ENCODE results near the gene SUGCT. TPM values are rescaled to one million over a fixed set of nuclear protein-coding genes. Genes with fewer than 3 reads are reported as not detected.

SUGCT gene
- total and polyA plus RNA-seq, 2 of the 13 experiments (the other 11 are each of a cell fraction or from before 2014, with no cell fraction given): 10.1 to 22.2 TPM

- TF ChIP-seq MYPOP (CRISPR knock-in tag; IDR thresholded peaks at IDR 0.05): no peak
- no peak for TF ChIP-seq GPBP1L1 (CRISPR knock-in tag; IDR thresholded peaks at IDR 0.05)
- no peak for TF ChIP-seq ZNF33B (CRISPR knock-in tag; IDR thresholded peaks at IDR 0.05)
- TF ChIP-seq TERF1 (CRISPR knock-in tag; IDR thresholded peaks at IDR 0.05): no peak
Observed at GRCh38 chr7:40202851-40203250, 68.0 kb downstream of the SUGCT start (continued).

GRCh38 chr7:40204581-40204980 is 69.8 kb downstream of the SUGCT start:
- TF ChIP-seq ZIK1 (CRISPR knock-in tag; IDR thresholded peaks at IDR 0.05; ENCODE audit: borderline replicate concordance, low read depth) (no peak), ARNT (IDR thresholded peaks at IDR 0.05) (no peak), ZNF3 (CRISPR knock-in tag; IDR thresholded peaks at IDR 0.05) (no peak), MYNN (CRISPR knock-in tag; IDR thresholded peaks at IDR 0.05; ENCODE audit: low read depth) (no peak), ZBTB46 (CRISPR knock-in tag; IDR thresholded peaks at IDR 0.05; ENCODE audit: borderline replicate concordance) (no peak), ADNP (CRISPR knock-in tag; IDR thresholded peaks at IDR 0.05) (no peak), PBX3 (CRISPR knock-in tag; IDR thresholded peaks at IDR 0.05; ENCODE audit: borderline replicate concordance) (no peak), RFXAP (CRISPR knock-in tag; IDR thresholded peaks at IDR 0.05; ENCODE audit: borderline replicate concordance) (no peak), ZNF687 (CRISPR knock-in tag; IDR thresholded peaks at IDR 0.05) (no peak)
- Histone ChIP-seq H4K20me1 (ENCODE audit: insufficient read depth, low read length) (no peaks in the 10 kb centered on the region), H3K27ac (ENCODE audit: extremely low read length, insufficient read depth, low read length) (no peak overlapping the region), H3K79me2 (ENCODE audit: insufficient read depth, low read length) (no peaks in the 10 kb centered on the region), H3K4me3 (replicated peaks in 1 of 3; ENCODE audit: insufficient read depth in 1 of 3, low read depth in 2 of 3, low read length in 3 of 3) (no peak overlapping the region), H3K4me1 (ENCODE audit: insufficient read depth, low read length) (no peaks in the 10 kb centered on the region), H2AFZ (ENCODE audit: low read length) (no peak overlapping the region), H3K4me2 (ENCODE audit: low read depth, low read length) (no peak overlapping the region), H3K9me3 (ENCODE audit: low read length) (no peaks in the 10 kb centered on the region), H3K9ac (ENCODE audit: insufficient read depth, low read depth, low read length) (no peak overlapping the region), H3K36me3 (replicated peaks in 1 of 2; ENCODE audit: control insufficient read depth in 1 of 2, insufficient read depth in 2 of 2, low read length in 2 of 2) (no peaks in the 10 kb centered on the region), H3K27me3 (ENCODE audit: control insufficient read depth in 1 of 2, insufficient read depth in 2 of 2, low read length in 2 of 2) (no peaks in the 10 kb centered on the region)
- DNase-seq (ENCODE audit: low spot score) (no peak), ATAC-seq (no peak), FAIRE-seq (no peak)
- BruUV-seq (replicated peaks): no TSS peak
- ChIA-PET POLR2A (no interaction called here), CTCF (ENCODE audit: low intra/inter-chr PET ratio, low total read pairs) (no interaction called here)
- WGBS (ENCODE audit: low lambda C conversion rate): 98% methylated on average over 7 of the region's 7 CpGs
- intact Hi-C loops (cut with micrococcal nuclease; ENCODE audit: unreplicated experiment) (no loop called here), in situ Hi-C loops (cut with HindIII; ENCODE audit: extremely low pct_ligation_motif_present, low pct_unique_long_range_greater_than_20kb) (no loop called here)
